Ectodermal cell (in vitro differentiated cells): ENCODE data around the gene CORO7.

Source experiments
- H3K27ac ChIP-seq: 2 replicates; pipeline ENCODE4 v1.7.0; 2013; ENCODE audit warnings: mild to moderate bottlenecking, low read depth, low read length; ENCODE audit not compliant: insufficient read depth, poor library complexity, severe bottlenecking
- H3K27me3 ChIP-seq: 2 replicates; pipeline ENCODE4 v1.7.0; 2013; ENCODE audit warnings: mild to moderate bottlenecking, low read length; ENCODE audit not compliant: insufficient read depth, control insufficient read depth, poor library complexity, severe bottlenecking
- H3K36me3 ChIP-seq: one replicate; pipeline ENCODE4 v1.7.0; 2013; ENCODE audit warnings: low read length; ENCODE audit not compliant: control insufficient read depth, insufficient read depth
- H3K4me1 ChIP-seq: one replicate; pipeline ENCODE4 v1.7.0; 2013; ENCODE audit warnings: low read length; ENCODE audit not compliant: control insufficient read depth, insufficient read depth
- H3K4me3 ChIP-seq: 2 replicates; pipeline ENCODE4 v1.7.0; 2013; ENCODE audit warnings: low read depth, low read length, control low read depth; ENCODE audit not compliant: insufficient read depth
- H3K9me3 ChIP-seq: 2 replicates; pipeline ENCODE4 v1.7.0; 2013; ENCODE audit warnings: mild to moderate bottlenecking, low read length, moderate library complexity; ENCODE audit not compliant: control insufficient read depth
- WGBS, 2 experiments: methylation state at CpG; one replicate each; pipeline ENCODE4 v1.1.7; 2013; ENCODE audit warnings: missing lambda C conversion rate in 2 of 2; 5-methylcytosine and 5-hydroxymethylcytosine counted together

Gene CORO7

GRCh38 chr16:4319454-4320421, 96.7 kb downstream of the CORO7 start:
- Histone ChIP-seq H3K4me1 (peaks cover 49% of the 10 kb centered on the region), H3K27me3 (peaks cover 6% of the 10 kb centered on the region), H3K9me3 (no peaks in the 10 kb centered on the region), H3K36me3 (no peaks in the 10 kb centered on the region), H3K4me3 (no peak overlapping the region), H3K27ac (no peak overlapping the region)
- WGBS, 2 experiments, result 87% methylated on average over 37 of the region's 37 CpGs

GRCh38 chr16:4318967-4319366, 97.4 kb downstream of the CORO7 start:
- Histone ChIP-seq H3K9me3 (no peaks in the 10 kb centered on the region), H3K4me3 (no peak overlapping the region), H3K36me3 (no peaks in the 10 kb centered on the region), H3K27ac (no peak overlapping the region), H3K27me3 (peaks cover 14% of the 10 kb centered on the region), H3K4me1 (peaks cover 52% of the 10 kb centered on the region)
- 85 to 92% methylated on average over 5 of the region's 5 CpGs for WGBS, 2 experiments

- H3K36me3 ChIP-seq, result no peaks in the 10 kb centered on the region
- H3K4me3 ChIP-seq, result no peak overlapping the region
- H3K27me3 ChIP-seq, result peaks cover 19% of the 10 kb centered on the region
- WGBS, 2 experiments, result 59 to 60% methylated on average over 11 to 13 of the region's 13 CpGs
- H3K4me1 ChIP-seq, result peaks cover 51% of the 10 kb centered on the region
- no peaks in the 10 kb centered on the region for H3K9me3 ChIP-seq
- peak overlapping the region; percentile 4 for H3K27ac ChIP-seq
Measured at GRCh38 chr16:4318451-4318910, 97.9 kb downstream of the CORO7 start.

- WGBS, 2 experiments, result 51 to 54% methylated on average over 12 of the region's 12 CpGs
- H3K27ac ChIP-seq, result peak overlapping the region; percentile 4
- peaks cover 49% of the 10 kb centered on the region for H3K4me1 ChIP-seq
- H3K36me3 ChIP-seq, result no peaks in the 10 kb centered on the region
- H3K9me3 ChIP-seq, result no peaks in the 10 kb centered on the region
- peak overlapping the region; percentile 73 for H3K4me3 ChIP-seq
- H3K27me3 ChIP-seq, result peaks cover 24% of the 10 kb centered on the region
Measured at GRCh38 chr16:4317532-4318450, 98.6 kb downstream of the CORO7 start.

GRCh38 chr16:4316864-4317531, 99.4 kb downstream of the CORO7 start:
- peak overlapping the region; percentile 73 for H3K4me3 ChIP-seq
- H3K4me1 ChIP-seq, result peaks cover 49% of the 10 kb centered on the region
- no peaks in the 10 kb centered on the region for H3K9me3 ChIP-seq
- peaks cover 24% of the 10 kb centered on the region for H3K27me3 ChIP-seq
- H3K36me3 ChIP-seq, result no peaks in the 10 kb centered on the region
- H3K27ac ChIP-seq, result no peak overlapping the region
- 29 to 30% methylated on average over 20 of the region's 20 CpGs for WGBS, 2 experiments

- H3K36me3 ChIP-seq, result no peaks in the 10 kb centered on the region
- no peaks in the 10 kb centered on the region for H3K9me3 ChIP-seq
- peaks cover 49% of the 10 kb centered on the region for H3K4me1 ChIP-seq
- H3K27ac ChIP-seq, result no peak overlapping the region
- peak overlapping the region; percentile 73 for H3K4me3 ChIP-seq
- WGBS, 2 experiments, result 0% methylated on average over 93 of the region's 93 CpGs
- peaks cover 24% of the 10 kb centered on the region for H3K27me3 ChIP-seq
Measured at GRCh38 chr16:4316108-4316863, 100.1 kb downstream of the CORO7 start.

- peaks cover 24% of the 10 kb centered on the region for H3K27me3 ChIP-seq
- H3K27ac ChIP-seq, result peak within 1 kb of the TSS; percentile 8
- peak within 1 kb of the TSS; percentile 73 for H3K4me3 ChIP-seq
- 0 to 1% methylated on average over 91 to 106 of the region's 115 CpGs for WGBS, 2 experiments
- H3K9me3 ChIP-seq, result no peaks in the 10 kb centered on the region
- peaks cover 45% of the 10 kb centered on the region for H3K4me1 ChIP-seq
- no peaks in the 10 kb centered on the region for H3K36me3 ChIP-seq
Measured at GRCh38 chr16:4315186-4316107, 100.9 kb downstream of the CORO7 start, which contains the start of gene GLIS2. Gene GLIS2 (plus strand): TSS chr16:4316067. CDS start chr16:4332281, 16,214 bp downstream.

- peaks cover 44% of the 10 kb centered on the region for H3K4me1 ChIP-seq
- 5 to 6% methylated on average over 33 of the region's 33 CpGs for WGBS, 2 experiments
- H3K27me3 ChIP-seq, result peaks cover 24% of the 10 kb centered on the region
- H3K36me3 ChIP-seq, result no peaks in the 10 kb centered on the region
- H3K27ac ChIP-seq, result peak overlapping the region; percentile 8
- peak overlapping the region; percentile 54 for H3K4me3 ChIP-seq
- no peaks in the 10 kb centered on the region for H3K9me3 ChIP-seq
Measured at GRCh38 chr16:4314532-4315185, 101.7 kb downstream of the CORO7 start.
